ENCODE data around the gene TTC28. TPM values are rescaled to one million over a fixed set of nuclear protein-coding genes. Genes with fewer than 3 reads are reported as not detected.

The TTC28 gene
- total and polyA plus RNA-seq, 2 donors (not counting 3 experiments of a cell fraction or from before 2014, with no cell fraction given), result 16.5 to 51.1 TPM

GRCh38 chr22:27971926-27972325 lies 707.7 kb downstream of the TTC28 start:
- peaks cover 12% of the 10 kb centered on the region for H3K4me1 ChIP-seq (ENCODE audit: control insufficient read depth, extremely low read depth, insufficient read depth, low read length)
- no peak overlapping the region for H3K4me2 ChIP-seq (ENCODE audit: insufficient read depth, low read length)
- no peaks in the 10 kb centered on the region for H3K9me1 ChIP-seq (replicated peaks; ENCODE audit: control insufficient read depth, extremely low read depth, insufficient read depth, low read length)
- H4K20me1 ChIP-seq (replicated peaks; ENCODE audit: control insufficient read depth, extremely low read depth, insufficient read depth, low read length), result no peaks in the 10 kb centered on the region
- ChIA-PET CTCF (interaction anchor here (0.9 to 1.4 kb wide), 2 partner anchors 19 to 85 kb away, joined by 3 to 4 read pairs; no protein-coding TSS in a partner anchor), POLR2A (no interaction called here)
- no peak for FAIRE-seq
- no peaks in the 10 kb centered on the region for H3K27me3 ChIP-seq (ENCODE audit: control insufficient read depth in 2 of 2, insufficient read depth in 2 of 2, low read length in 2 of 2)
- H2AFZ ChIP-seq (ENCODE audit: low read depth, low read length), result no peak overlapping the region
- H3K9ac ChIP-seq (replicated peaks; ENCODE audit: extremely low read depth, insufficient read depth, low read length), result no peak overlapping the region
- BruUV-seq (replicated peaks), result no TSS peak
- no peaks in the 10 kb centered on the region for H3K36me3 ChIP-seq (ENCODE audit: control insufficient read depth in 2 of 2, extremely low read depth in 1 of 2, insufficient read depth in 2 of 2, low read length in 2 of 2)
- no peaks in the 10 kb centered on the region for H3K79me2 ChIP-seq (ENCODE audit: control insufficient read depth, insufficient read depth, low read length)
- no peak for DNase-seq (ENCODE audit: low read depth, low spot score)
- H3K9me3 ChIP-seq (replicated peaks; ENCODE audit: control insufficient read depth, insufficient read depth, low read length), result no peaks in the 10 kb centered on the region
- intact Hi-C loops (cut with micrococcal nuclease) (no loop called here), dilution Hi-C loops (cut with MboI; ENCODE audit: extremely low pct_ligation_motif_present, low sequenced_read_pairs) (no loop called here)
- no peak overlapping the region for H3K27ac ChIP-seq (ENCODE audit: insufficient read depth, low read depth, low read length)
- TF ChIP-seq MAX (IDR thresholded peaks at IDR 0.05; ENCODE audit: insufficient read depth, insufficient read length) (no peak), EZH2 (IDR thresholded peaks at IDR 0.05; ENCODE audit: borderline replicate concordance, low read depth, low read length, severe bottlenecking) (no peak), GATA2 (IDR thresholded peaks at IDR 0.05; ENCODE audit: insufficient read depth, insufficient read length, low read depth, low read length) (no peak), POLR2AphosphoS5 (IDR thresholded peaks at IDR 0.05; ENCODE audit: insufficient read depth, low read depth, low read length) (no peak), CTCF (IDR thresholded peaks at IDR 0.05; ENCODE audit: extremely low read depth in 1 of 2, insufficient read depth in 1 of 2, low read depth in 1 of 2, low read length in 2 of 2) (no peak), FOS (IDR thresholded peaks at IDR 0.05; ENCODE audit: borderline replicate concordance, insufficient read depth, low read length) (no peak), JUN (IDR thresholded peaks at IDR 0.05; ENCODE audit: borderline replicate concordance, insufficient read depth, insufficient read length, low read depth) (no peak), POLR2A (IDR thresholded peaks at IDR 0.05; ENCODE audit: low read depth, low read length) (no peak), MYC (IDR thresholded peaks at IDR 0.05; ENCODE audit: low read depth, low read length) (no peak)
- H3K4me3 ChIP-seq (replicated peaks in 1 of 3; ENCODE audit: insufficient read depth in 1 of 3, low read depth in 1 of 3, low read length in 3 of 3), result no peak overlapping the region

All from endothelial cell of umbilical vein (primary cell).